ENCODE results near the gene CASR. TPM values are rescaled to one million over a fixed set of nuclear protein-coding genes. Genes with fewer than 3 reads are reported as not detected.
A peak's percentile ranks its signal among the peaks of the same experiment; 100 is the strongest.

CASR gene
- polyA plus RNA-seq, 2 of the 4 experiments (the other 2 are of a cell fraction) = not detected

DNA sequence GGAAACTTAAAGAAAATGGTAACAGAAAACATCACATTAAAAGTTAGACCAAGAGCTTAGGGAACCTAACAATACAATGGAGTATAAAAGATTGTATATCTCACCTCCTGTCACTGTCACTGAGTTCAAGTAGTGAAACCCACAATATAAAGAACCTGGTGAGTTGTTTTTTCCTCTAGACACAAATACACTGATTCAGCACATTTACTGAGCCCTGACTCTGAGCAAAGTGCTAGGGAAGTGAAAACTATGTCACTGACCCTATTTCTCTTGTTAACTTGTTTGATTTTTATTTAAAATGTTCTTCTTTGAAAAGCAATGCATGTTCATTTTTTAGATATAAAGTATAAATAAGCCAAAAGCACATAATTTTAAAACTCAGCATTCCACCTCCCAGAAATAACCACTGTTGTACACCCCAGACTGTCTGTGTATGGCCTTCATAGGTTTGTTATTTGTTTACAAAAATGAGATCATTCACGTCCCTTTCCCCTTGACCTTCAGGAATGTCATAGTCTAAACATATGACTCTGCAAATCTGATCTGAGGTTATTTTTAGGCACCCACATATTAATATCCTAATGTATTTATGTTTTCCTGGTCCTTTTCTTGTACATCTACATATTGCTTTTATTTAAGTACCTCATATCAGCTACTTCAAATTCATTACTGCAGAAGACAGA is 72.4 kb downstream of the CASR start:
- H3K9me3 ChIP-seq = no peaks in the 10 kb centered on the region
- ChIA-PET POLR2A (no interaction called here), CTCF (interaction anchor here (1.2 to 1.6 kb wide), 2 partner anchors 154 to 709 kb away, joined by 3 to 6 read pairs; partner anchors contain the start of gene POLQ)
- FAIRE-seq (peak; percentile 51), ATAC-seq (no peak), DNase-seq (ENCODE audit: low read depth in 1 of 2, low spot score in 1 of 2) (no peak)
- WGBS (ENCODE audit: missing lambda C conversion rate) = 10% methylated on average over 1 of the region's 1 CpG
- H3K27ac ChIP-seq = no peak overlapping the region
- TF ChIP-seq FOSB (CRISPR knock-in tag; IDR thresholded peaks at IDR 0.05) = no peak
- TF ChIP-seq MAFK (IDR thresholded peaks at IDR 0.05; ENCODE audit: partially characterized antibody) = peak; percentile 86
- no peak for TF ChIP-seq CHD4 (IDR thresholded peaks at IDR 0.05; ENCODE audit: borderline replicate concordance)
- no peak for TF ChIP-seq HEYL (CRISPR knock-in tag; IDR thresholded peaks at IDR 0.05)
- no peak for TF ChIP-seq JUNB (IDR thresholded peaks at IDR 0.05)
- H3K4me3 ChIP-seq = no peak overlapping the region
- no peaks in the 10 kb centered on the region for H3K4me1 ChIP-seq
- H3K4me2 ChIP-seq = no peak overlapping the region

GRCh38 chr3:122257644-122258364 is 74.3 kb downstream of the CASR start:
- no peak for FAIRE-seq

DNA sequence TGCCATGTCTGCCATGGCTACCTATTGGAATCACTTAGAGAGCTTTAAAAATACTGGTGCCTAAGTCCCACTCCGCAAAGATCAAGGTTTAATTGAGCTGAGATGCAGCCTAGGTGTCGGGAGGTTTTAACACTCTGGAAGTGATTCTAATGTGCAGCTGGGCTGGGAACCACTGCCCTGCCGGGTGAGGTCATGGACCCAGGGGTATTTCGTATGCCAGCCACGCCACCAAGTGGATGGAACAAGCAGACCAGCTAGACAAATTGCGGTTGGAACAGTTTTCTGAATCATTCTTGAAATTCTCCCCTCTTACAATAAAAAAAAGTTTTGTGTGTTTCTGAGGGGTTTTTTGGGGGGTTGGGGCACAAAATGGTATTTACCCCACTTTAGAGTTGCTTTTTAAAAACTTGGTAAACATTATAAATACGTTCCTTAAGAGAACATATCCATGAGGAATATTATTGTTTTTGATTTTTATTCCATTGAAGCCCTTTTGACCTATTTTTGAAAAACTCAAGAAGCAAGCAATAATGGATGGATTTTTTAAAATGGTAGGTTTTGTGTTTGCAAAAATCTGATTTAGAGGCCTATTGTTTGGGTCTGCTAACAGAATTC is 75.4 kb downstream of the CASR start:
- DNase-seq (ENCODE audit: low read depth in 1 of 2, low spot score in 1 of 2) (peak; percentile 60 to 61), FAIRE-seq (no peak), ATAC-seq (peak; percentile 94 to 95)

More at GRCh38 chr3:122257644-122258364, 74.3 kb downstream of the CASR start:
- no peak overlapping the region for H3K4me3 ChIP-seq
- CTCF ChIA-PET = interaction anchor here (0.8 to 3.0 kb wide), 5 partner anchors 9 to 711 kb away, joined by 3 to 19 read pairs (median 7); partner anchors contain the start of gene POLQ
- H3K4me1 ChIP-seq = no peaks in the 10 kb centered on the region
- TF ChIP-seq BCL3 (IDR thresholded peaks at IDR 0.05) (no peak), HEYL (CRISPR knock-in tag; IDR thresholded peaks at IDR 0.05) (no peak), KDM1A (IDR thresholded peaks at IDR 0.05; ENCODE audit: low read depth) (no peak), EHF (CRISPR knock-in tag; IDR thresholded peaks at IDR 0.05) (no peak), ZSCAN20 (CRISPR knock-in tag; IDR thresholded peaks at IDR 0.05) (no peak), FOSL2 (IDR thresholded peaks at IDR 0.05) (no peak), FOSL2 (CRISPR knock-in tag; IDR thresholded peaks at IDR 0.05) (no peak), RAD21 (conservative IDR thresholded peaks at IDR 0.05 in 1 of 2, IDR thresholded peaks at IDR 0.05 in 1 of 2) (no peak), CHD4 (IDR thresholded peaks at IDR 0.05; ENCODE audit: borderline replicate concordance) (no peak)
- 59% methylated on average over 7 of the region's 7 CpGs for WGBS (ENCODE audit: missing lambda C conversion rate)
- POLR2A ChIA-PET = no interaction called here
- ATAC-seq = no peak
- no peak for DNase-seq (ENCODE audit: low read depth in 1 of 2, low spot score in 1 of 2)
- H3K4me2 ChIP-seq = no peak overlapping the region
- no peaks in the 10 kb centered on the region for H3K9me3 ChIP-seq
- H3K27ac ChIP-seq = no peak overlapping the region

More for the DNA sequence above, 75.4 kb downstream of the CASR start:
- Histone ChIP-seq H3K4me1 (no peaks in the 10 kb centered on the region), H3K27ac (no peak overlapping the region), H3K4me2 (no peak overlapping the region), H3K9me3 (no peaks in the 10 kb centered on the region), H3K4me3 (no peak overlapping the region)
- 8% methylated on average over 7 of the region's 7 CpGs for WGBS (ENCODE audit: missing lambda C conversion rate)
- ChIA-PET CTCF (interaction anchor here (0.6 to 3.0 kb wide), 11 partner anchors 10 to 1125 kb away, joined by 3 to 19 read pairs (median 4); partner anchors contain the start of gene POLQ), POLR2A (no interaction called here)
- TF ChIP-seq E2F6 (IDR thresholded peaks at IDR 0.05; ENCODE audit: borderline replicate concordance, low read depth) = no peak
- peak; percentile 77 to 82 for TF ChIP-seq RAD21 (conservative IDR thresholded peaks at IDR 0.05 in 1 of 2, IDR thresholded peaks at IDR 0.05 in 1 of 2)
- TF ChIP-seq RFX5 (IDR thresholded peaks at IDR 0.05) = no peak
- TF ChIP-seq SMC3 (IDR thresholded peaks at IDR 0.05) = peak; percentile 68
- TF ChIP-seq, protein P1, sequence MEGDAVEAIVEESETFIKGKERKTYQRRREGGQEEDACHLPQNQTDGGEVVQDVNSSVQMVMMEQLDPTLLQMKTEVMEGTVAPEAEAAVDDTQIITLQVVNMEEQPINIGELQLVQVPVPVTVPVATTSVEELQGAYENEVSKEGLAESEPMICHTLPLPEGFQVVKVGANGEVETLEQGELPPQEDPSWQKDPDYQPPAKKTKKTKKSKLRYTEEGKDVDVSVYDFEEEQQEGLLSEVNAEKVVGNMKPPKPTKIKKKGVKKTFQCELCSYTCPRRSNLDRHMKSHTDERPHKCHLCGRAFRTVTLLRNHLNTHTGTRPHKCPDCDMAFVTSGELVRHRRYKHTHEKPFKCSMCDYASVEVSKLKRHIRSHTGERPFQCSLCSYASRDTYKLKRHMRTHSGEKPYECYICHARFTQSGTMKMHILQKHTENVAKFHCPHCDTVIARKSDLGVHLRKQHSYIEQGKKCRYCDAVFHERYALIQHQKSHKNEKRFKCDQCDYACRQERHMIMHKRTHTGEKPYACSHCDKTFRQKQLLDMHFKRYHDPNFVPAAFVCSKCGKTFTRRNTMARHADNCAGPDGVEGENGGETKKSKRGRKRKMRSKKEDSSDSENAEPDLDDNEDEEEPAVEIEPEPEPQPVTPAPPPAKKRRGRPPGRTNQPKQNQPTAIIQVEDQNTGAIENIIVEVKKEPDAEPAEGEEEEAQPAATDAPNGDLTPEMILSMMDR (IDR thresholded peaks at IDR 0.05) = peak; percentile 42; the same call in 2 of the 3 replicates
- no peak for TF ChIP-seq ESRRA (IDR thresholded peaks at IDR 0.05; ENCODE audit: borderline replicate concordance, low read length)
